GM18517 (cell line): ENCODE results near the gene PTPRN2.

Experiments used
- ATAC-seq: cut with Tn5 transposase; IDR thresholded peaks from one replicate; pipeline ENCODE4 v1.9.1; 2021; ENCODE audit warnings: mild to moderate bottlenecking, moderate library complexity; ENCODE audit not compliant: unreplicated experiment

PTPRN2 gene

DNA sequence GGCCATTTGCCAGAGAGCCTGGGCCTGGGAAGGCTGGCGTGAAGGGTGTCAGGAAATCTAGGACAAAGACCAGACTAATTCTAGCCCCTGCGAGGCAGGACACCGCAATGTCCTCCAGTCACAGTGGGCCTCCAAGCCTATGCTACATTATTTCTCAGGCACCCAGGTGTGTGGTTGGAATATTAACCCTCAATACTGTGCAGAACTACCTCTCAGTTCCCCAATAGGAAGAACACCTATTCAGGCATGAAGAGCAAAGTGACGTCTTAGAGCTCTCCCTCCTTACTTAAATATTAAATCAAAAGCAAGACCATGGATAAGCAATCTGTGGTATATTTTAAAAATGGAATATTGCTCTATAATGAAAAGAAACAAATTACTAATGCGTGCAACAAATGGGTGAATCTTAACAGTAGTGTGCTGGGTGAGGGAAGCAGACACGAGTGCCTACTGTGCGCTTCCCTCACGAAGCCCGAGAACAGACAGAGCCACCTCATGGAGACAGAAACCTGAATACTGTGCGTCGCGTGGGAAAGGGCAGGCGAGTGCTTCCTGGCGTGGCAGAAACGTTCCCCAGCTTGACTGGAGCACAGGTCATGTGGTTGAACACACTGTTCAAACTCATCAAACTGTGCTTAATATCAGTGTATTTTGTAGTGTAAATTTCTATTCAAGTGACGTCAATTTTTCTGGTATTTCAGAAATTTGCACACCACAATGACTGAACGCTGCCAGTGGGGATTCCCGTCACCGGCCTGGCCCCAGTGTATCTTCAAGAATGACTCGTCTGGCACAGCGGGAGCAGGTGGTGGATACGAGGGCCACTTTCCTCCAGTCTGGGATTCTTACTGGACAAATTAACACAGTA is 15.5 kb upstream of the PTPRN2 start:
- no peak for ATAC-seq

DNA sequence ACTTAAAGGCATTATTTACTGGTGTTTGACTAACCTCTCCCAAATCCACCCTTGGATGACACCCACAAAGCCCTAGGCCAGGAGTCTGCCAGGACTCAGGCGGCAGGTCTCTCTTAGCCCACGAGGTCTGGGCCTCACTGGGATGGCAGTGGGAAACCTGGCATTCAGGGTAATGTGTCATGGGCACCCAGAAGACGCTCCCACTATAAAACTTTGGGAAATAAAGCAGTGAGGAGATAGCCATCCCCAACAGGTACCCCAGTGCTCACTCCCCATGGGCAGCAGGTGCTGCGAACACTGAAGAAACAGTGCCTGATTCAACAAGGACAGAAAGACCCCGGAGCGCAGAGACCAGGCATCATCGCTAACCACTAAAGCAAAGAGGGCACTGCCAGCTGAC is 14.4 kb upstream of the PTPRN2 start:
- ATAC-seq: no peak

GRCh38 chr7:158601090-158601489 is 13.5 kb upstream of the PTPRN2 start:
- no peak for ATAC-seq

DNA sequence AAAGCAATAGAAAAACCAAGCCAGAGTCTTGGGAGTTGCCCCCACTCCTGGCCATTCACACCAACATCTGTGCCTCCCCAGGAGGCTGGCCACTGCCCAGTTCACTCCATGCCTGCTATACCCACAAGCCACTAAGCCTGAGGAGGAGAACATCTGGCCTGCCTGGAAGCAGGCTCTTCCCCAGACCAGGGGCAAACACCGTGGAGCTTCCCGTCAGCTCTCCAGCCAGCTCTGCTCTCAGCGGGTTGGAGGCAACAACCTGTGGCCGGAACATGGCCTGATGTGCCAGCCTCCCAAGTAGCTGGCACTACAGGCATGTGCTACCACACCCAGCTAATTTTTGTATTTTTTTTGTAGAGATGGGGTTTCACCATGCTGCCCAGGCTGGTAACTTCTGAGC is 9.1 kb upstream of the PTPRN2 start:
- ATAC-seq: no peak

- ATAC-seq: no peak
Observed at GRCh38 chr7:158596309-158596708, 8.7 kb upstream of the PTPRN2 start.

DNA sequence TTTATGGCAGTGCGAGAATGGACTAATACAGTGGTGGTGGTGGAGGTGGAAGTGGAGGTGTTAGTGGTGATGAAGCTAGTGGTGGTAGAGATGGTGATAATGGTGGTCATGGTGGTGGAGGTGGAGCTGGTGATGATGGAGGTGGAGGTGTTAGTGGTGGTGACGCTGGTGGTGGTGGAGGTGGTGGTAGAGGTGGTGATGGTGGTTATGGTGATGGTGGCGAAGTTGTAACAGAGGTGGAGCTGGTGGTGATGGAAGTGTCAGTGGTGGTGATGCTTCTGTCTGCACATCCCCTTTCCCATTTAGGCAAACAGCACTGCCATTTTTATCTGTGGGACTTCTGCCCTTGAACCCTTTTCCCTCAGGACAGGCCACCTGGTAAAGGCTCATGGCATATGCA is 7.4 kb upstream of the PTPRN2 start:
- ATAC-seq: peak; percentile 49

GRCh38 chr7:158592541-158592940 is 4.9 kb upstream of the PTPRN2 start:
- ATAC-seq: no peak

GRCh38 chr7:158591944-158592343 is 4.3 kb upstream of the PTPRN2 start:
- no peak for ATAC-seq

DNA sequence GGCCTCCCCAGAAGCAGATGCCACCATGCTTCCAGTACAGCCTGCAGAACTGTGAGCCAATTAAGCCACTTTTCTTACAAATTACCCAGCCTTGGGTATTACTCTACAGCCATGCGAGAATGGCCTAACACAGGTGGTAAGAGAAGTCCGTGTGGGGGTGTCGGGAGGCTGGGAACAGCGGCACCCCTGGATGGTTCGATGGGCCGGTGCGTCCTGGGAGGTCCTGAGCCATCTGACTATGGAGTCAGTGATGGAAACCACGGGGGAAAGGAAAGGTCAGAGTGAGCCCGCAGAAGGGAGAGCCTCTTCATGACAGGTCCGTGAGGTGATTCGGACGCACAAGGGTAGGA is 2.5 kb upstream of the PTPRN2 start:
- no peak for ATAC-seq

DNA sequence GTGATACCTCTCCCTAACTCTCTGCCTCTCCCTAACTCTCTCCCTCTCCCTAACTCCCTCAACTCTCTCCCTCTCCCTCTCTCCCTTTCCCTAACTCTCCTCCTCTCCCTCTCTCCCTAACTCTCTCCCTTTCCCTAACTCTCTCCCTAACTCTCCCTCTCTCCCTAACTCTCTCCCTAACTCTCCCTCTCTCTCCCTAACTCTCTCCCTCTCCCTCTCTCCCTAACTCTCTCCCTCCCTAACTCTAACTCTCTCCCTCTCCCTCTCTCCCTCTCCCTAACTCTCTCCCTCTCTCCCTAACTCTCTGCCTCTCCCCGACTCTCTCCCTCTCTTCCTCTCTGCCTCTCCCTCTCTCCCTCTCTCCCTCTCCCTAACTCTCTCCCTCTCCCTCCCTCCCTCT is 2.0 kb upstream of the PTPRN2 start:
- no peak for ATAC-seq

DNA sequence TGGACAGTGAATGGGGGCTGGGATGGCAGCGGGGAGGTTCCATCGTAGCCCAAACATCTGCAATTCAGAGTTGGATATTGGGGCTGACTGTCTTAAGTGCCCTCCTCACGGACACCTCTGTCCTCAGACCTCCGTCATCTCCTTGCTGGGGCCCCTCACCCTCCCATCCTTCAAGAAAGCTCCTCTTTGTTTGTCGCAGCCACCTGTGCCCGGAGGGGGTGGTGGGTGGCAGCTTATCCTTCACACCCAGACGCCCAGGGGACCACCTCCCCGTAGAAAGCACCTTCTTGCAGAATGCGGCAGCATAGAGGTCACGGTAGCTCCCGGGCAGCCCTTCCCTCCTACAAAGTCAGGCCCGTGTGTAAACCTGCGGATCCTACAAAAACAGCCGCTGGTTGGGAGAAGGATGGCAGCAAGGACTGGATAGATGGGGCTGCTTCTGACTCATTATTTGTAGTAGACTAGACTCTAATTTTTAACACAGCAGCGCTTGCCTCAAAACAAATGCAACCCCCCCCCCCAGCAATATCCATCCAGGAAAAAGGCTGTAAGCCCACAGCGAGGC is 1.3 kb upstream of the PTPRN2 start:
- no peak for ATAC-seq

- no peak for ATAC-seq
Observed at GRCh38 chr7:158588085-158588877, 658 bp upstream of the PTPRN2 start.

DNA sequence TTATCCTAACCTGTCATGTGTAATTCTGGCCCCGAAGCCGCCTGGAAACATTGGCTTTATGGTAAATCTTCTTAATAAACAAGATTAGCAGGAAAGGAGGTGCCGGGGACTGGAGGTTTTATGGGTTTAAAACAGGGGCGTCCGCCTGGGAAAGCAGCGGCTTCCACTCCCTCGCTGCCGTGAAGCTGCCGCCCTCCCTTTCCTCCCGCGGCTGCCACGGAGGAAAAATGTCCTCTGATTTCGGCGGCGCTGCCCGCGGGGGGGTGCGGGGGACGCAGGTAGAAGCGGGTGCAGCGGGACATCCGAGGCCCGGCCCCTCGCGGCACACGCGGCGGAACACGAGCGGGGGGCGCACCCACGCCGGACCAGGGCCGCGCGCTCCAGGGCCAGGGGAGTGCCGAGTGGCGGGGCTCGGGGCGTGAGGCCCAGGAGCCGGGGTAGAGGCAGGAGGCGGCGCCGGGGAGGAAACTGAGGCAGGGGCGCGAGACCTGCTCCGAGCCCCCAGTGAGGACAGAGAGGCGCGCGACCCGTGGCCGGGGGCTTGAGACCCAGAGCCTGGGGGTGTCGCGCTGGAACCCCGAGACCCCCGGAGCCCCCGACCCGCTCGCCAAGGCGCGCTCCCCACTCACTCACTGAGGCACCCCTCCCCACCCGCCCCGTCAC is 993 bp downstream of the PTPRN2 start:
- ATAC-seq: no peak

DNA sequence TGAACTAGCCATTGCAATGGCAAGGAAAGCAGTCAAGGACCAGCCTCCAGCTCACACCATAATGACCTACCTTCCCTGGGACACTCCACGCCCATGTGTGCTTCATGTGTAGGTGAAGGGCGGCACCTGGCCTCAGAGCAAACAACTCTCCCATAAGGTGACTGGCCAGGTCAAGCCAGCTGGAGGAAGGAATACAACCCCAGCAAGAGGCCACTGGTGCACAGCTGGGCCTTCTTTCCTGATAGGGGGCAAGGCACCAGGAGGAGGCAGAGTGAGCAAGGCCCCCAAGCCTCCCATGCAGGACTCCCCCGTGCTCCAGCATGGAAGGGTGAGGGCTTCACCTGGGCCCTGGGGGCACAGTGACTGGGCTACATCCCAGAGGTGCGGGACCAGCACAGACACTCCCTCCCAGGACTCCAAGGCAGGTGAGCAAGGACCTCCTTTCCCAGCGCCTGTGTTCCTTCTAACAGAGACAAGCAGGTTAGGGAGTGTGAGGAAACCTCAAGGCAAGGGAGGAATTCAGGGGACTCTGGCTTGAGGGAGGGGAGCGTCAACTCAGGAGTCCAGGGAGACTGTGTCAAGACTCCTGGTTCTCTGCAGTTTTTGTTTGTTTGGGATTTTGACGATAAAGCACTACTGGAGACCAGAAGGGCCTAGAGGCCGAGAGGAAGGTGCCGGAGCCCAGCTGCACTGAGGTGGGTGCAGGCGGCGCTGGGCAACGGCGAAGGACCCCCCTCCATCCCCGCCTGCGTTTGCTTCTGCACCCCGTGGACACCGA is 1.7 kb downstream of the PTPRN2 start:
- no peak for ATAC-seq

- ATAC-seq: no peak
Observed at GRCh38 chr7:158584407-158584806, 3.2 kb downstream of the PTPRN2 start.

GRCh38 chr7:158583810-158584209 is 3.8 kb downstream of the PTPRN2 start:
- no peak for ATAC-seq

DNA sequence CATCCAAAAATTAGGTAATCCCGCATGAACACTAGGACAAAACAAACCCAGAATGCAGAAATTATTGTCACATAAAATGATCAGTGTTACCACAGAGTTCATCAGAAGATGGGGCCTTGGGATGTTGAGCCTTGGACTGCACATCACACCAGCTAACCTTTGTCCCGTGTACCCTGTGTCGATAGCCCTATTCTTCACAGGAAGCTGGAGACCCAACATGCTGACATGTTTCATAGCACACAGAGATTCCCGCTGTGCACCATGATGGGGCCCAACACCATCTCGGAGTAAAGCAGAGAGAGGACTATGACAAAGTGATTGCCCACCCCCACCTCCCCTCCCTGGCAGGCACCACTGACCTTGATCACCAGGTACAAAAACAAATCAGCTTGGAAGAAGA is 4.5 kb downstream of the PTPRN2 start:
- ATAC-seq: no peak

DNA sequence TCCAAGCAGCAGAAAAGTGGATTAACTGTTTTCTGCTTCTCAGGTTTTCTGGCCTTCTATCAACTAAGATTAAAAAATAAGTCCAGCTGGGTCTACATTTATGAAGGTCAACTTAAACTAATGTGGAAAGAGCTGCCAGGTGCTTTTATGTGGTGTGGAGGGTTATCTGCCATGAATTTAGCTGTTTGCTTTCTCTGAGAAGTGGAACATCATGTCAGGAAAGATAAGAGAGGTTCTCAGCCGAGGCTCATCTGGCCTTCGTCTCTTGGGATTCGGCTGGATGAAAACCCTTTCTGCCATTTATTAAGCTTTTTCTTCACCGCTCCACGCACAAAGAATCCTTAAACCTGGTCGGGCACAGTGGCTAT is 5.5 kb downstream of the PTPRN2 start:
- ATAC-seq: no peak

- ATAC-seq: no peak
Observed at GRCh38 chr7:158581440-158582088, 6.1 kb downstream of the PTPRN2 start.
